ENCODE measurements around the gene SEMA4D.

- TF ChIP-seq CTCF (conservative IDR thresholded peaks at IDR 0.05; ENCODE audit: low read length) (no peak), EZH2phosphoT487 (IDR thresholded peaks at IDR 0.05; ENCODE audit: borderline replicate concordance) (no peak)
These were observed 93.8 kb downstream of the SEMA4D start for GRCh38 chr9:89404074-89404473.
